AG04449 (cell line): ENCODE results near the gene PID1.

Experiments
- CTCF ChIA-PET: fragments of 350-600 bp; formaldehyde crosslinking; extraction: SDS; loops from one replicate; lab custom pipeline; 2021; ENCODE audit warnings: antibody characterized with exemption; lab: Yijun Ruan, JAX
- POLR2A ChIA-PET: fragments of 400-600, 350-600 bp; formaldehyde crosslinking; extraction: SDS; loops from one replicate; lab custom pipeline; 2020; ENCODE audit warnings: antibody characterized with exemption, inconsistent platforms; lab: Yijun Ruan, JAX
- DNase-seq: peaks from one replicate; pipeline ENCODE4 v3.0.0-alpha.2; 2010; ENCODE audit warnings: low read depth, low spot score
- H3K4me3 ChIP-seq: 2 replicates; pipeline ENCODE4 v1.5.1; 2011; ENCODE audit warnings: low read depth, mild to moderate bottlenecking, control low read depth, low read length
- TF ChIP-seq, protein P1 (sequence below): IDR thresholded peaks from one replicate; pipeline ENCODE4 v1.5.1; 2011; ENCODE audit warnings: mild to moderate bottlenecking, moderate library complexity, low read length, control low read depth, inconsistent platforms; ENCODE audit not compliant: insufficient read depth; ENCODE audit errors: missing control alignments

The PID1 gene

DNA sequence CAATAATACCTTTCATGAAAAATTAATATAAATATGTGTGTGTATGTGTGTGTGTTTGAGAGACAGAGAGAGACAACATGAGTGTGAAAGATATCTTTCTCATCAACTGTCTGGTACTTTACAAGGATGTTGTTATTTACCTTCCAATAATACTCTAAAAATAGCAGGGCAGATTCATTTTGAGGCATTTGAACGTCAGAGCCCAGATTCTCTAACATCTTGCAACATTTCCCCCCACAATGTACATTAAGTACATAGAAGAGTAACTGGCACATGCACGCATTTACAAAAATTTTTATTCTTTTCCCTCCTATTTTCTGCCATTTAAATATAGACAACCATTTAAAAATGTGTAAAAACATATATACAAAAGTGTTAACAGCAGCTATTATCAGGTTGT is 100.9 kb downstream of the PID1 start:
- H3K4me3 ChIP-seq = no peak overlapping the region
- POLR2A ChIA-PET = no interaction called here
- no peak for DNase-seq
- TF ChIP-seq, protein P1, sequence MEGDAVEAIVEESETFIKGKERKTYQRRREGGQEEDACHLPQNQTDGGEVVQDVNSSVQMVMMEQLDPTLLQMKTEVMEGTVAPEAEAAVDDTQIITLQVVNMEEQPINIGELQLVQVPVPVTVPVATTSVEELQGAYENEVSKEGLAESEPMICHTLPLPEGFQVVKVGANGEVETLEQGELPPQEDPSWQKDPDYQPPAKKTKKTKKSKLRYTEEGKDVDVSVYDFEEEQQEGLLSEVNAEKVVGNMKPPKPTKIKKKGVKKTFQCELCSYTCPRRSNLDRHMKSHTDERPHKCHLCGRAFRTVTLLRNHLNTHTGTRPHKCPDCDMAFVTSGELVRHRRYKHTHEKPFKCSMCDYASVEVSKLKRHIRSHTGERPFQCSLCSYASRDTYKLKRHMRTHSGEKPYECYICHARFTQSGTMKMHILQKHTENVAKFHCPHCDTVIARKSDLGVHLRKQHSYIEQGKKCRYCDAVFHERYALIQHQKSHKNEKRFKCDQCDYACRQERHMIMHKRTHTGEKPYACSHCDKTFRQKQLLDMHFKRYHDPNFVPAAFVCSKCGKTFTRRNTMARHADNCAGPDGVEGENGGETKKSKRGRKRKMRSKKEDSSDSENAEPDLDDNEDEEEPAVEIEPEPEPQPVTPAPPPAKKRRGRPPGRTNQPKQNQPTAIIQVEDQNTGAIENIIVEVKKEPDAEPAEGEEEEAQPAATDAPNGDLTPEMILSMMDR = no peak
- CTCF ChIA-PET = no interaction called here

DNA sequence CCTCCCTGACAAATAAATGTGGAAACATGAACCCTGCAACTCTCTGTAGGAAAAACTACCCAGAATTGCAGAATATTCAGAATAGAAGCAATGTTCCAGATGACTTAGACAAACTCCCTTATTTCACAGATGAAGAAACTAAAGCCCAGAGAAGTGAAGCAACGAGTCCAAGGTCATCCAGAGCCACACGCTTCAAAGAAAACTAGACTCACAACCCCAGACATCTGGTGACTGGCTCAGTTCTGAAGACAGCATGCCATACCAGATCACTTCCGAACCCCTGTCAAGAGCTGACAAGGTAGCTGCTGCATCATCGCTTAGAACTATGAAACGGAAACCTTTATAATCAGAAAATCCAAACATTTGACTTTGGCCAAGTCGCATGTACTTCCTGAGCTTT is 101.3 kb downstream of the PID1 start:
- POLR2A ChIA-PET = no interaction called here
- TF ChIP-seq, protein P1 = no peak
- H3K4me3 ChIP-seq = no peak overlapping the region
- DNase-seq = no peak
- CTCF ChIA-PET = no interaction called here

DNA sequence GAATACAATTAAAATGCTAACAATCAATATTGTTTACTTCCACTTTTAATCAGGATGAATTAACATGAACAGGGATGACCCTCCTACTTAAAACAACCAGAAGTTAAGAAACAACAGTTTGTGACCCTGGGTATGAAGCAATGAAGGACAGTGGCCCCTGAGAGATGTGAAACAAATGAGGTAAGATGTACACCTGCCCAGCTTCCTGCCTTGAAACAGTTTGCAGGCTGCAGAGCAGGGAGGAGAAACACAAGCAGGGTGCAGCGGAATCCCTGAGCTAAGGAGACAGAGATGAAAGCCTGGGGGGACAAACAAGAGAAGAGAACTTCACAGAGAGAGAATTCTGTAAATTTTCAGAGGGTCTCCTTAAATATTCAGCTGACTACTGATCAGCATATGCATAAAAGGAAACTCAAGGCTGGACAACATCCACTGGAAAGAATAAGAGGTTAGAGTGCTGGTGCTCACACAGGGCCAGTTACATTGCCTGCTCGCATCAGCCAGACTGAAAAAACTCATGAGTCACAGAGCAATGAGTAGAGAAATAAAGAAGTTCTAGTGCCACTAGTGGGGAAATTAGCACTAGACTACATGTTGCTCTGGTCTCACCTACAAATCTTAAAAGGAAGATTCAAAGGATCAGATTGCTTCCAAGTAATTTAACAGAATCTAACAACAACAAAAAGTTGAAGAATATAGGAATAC is 106.4 kb downstream of the PID1 start:
- ChIA-PET POLR2A (no interaction called here), CTCF (no interaction called here)
- TF ChIP-seq, protein P1 = no peak
- no peak for DNase-seq
- no peak overlapping the region for H3K4me3 ChIP-seq

DNA sequence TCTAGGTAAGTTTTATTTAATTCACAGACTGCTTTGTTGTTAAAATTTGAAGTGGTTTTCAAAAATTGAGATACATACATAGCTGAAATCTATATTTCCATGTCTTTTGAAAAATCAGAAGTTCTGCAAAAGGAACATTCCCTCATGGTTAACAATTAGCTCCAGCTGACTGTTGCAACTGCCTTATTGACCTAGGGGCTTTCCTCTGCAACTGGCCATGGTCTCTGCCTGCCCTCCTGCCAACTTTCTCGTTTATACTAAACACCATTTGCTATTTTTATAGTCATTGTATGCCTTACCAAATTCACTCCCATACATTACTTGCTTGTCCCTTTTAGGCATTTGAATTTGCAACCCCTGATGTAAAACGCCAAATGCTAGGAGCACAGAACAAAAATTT is 107.2 kb downstream of the PID1 start:
- CTCF ChIA-PET = no interaction called here
- TF ChIP-seq, protein P1 = no peak
- no peak overlapping the region for H3K4me3 ChIP-seq
- POLR2A ChIA-PET = no interaction called here
- DNase-seq = no peak

DNA sequence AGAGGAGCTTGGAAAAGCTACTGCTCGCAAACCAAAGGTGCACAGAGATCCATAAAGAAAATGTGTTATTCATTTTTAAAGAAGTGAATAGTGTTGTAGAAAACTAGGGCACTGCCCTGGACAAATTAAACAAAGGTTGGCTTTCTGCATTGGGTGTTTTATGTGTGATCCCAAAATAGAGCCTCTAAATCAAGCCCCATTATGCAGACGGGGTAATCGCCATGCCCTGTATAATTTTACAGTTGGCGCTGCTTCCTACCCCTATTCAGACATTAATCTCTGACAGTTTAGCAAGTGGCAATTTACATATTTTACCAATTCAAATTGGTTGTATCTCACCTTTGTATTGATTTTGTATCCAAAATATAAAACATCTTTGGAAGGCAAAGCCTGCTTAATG is 109.1 kb downstream of the PID1 start:
- no peak for DNase-seq
- no peak overlapping the region for H3K4me3 ChIP-seq
- POLR2A ChIA-PET = no interaction called here
- TF ChIP-seq, protein P1 = no peak
- CTCF ChIA-PET = no interaction called here

DNA sequence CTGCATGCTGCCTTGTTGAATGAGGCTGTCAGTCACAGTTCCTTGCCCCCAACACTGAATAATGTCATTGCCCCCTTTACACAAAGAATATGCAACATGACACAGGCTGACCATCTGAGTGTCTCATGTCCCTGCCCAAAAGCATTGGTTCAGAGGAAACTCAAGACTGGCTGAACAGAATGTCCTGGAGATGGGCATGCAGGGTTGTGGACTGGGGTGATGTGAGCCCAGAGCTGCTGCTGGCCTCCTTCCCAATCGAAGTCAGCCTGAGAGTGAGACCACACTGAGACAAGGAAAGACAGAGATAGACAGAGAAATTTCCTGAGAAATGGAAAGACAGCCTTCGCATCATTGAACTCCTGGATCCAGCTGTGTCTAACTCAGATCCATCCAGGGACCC is 110.1 kb downstream of the PID1 start:
- ChIA-PET CTCF (no interaction called here), POLR2A (no interaction called here)
- no peak for DNase-seq
- no peak overlapping the region for H3K4me3 ChIP-seq
- TF ChIP-seq, protein P1 = no peak
